CD4-positive, alpha-beta T cell (primary cell): Measurements from ENCODE around the gene ATL2. TPM values are rescaled to one million over a fixed set of nuclear protein-coding genes. Genes with fewer than 3 reads are reported as not detected.
A peak's percentile ranks its signal among the peaks of the same experiment; 100 is the strongest.

Experiments
- ATAC-seq: fragments of 200-7000 bp; cut with Tn5 transposase; one replicate; pipeline ENCODE4 v1.10.0; 2022; ENCODE audit warnings: mild to moderate bottlenecking; ENCODE audit not compliant: poor library complexity
- CTCF ChIA-PET: fragments of 350-600 bp; sonication (Branson Sonifier 250); formaldehyde crosslinking; loops from one replicate; lab custom pipeline; 2021; ENCODE audit warnings: antibody characterized with exemption, inconsistent platforms; lab: Charles Lee
- POLR2A ChIA-PET: fragments of 350-600 bp; sonication (Branson Sonifier 250); formaldehyde crosslinking; loops from one replicate; lab custom pipeline; 2021; ENCODE audit warnings: antibody characterized with exemption, inconsistent platforms; lab: Charles Lee
- DNase-seq, 14 experiments: peaks; one replicate each; pipeline ENCODE4 v3.0.0-alpha.2; 2013 to 2020; ENCODE audit warnings: mixed read lengths in 2 of 14
- H3K27ac ChIP-seq, 2 donors: one replicate each; pipeline versions ENCODE4 v1.5.1 to v1.7.0; 2013; ENCODE audit warnings: low read length in 2 of 2, low read depth in 1 of 2, mild to moderate bottlenecking in 1 of 2
- H3K27me3 ChIP-seq, 2 experiments: 1 replicate in 1 of 2; 2 replicates in 1 of 2; pipeline versions ENCODE4 v1.6.1 to v1.7.0; 2013; ENCODE audit warnings: low read length in 2 of 2, control low read depth in 1 of 2, mild to moderate bottlenecking in 1 of 2, moderate library complexity in 1 of 2; ENCODE audit not compliant: insufficient read depth in 2 of 2, control insufficient read depth in 1 of 2
- H3K36me3 ChIP-seq: one replicate; pipeline ENCODE4 v1.6.1; 2013; ENCODE audit warnings: low read length, control low read depth; ENCODE audit not compliant: insufficient read depth
- H3K4me1 ChIP-seq: one replicate; pipeline ENCODE4 v1.6.1; 2013; ENCODE audit warnings: low read length, control low read depth; ENCODE audit not compliant: insufficient read depth
- H3K4me3 ChIP-seq: one replicate; pipeline ENCODE4 v1.5.1; 2013; ENCODE audit warnings: mild to moderate bottlenecking, low read length, moderate library complexity
- H3K9me3 ChIP-seq, 2 experiments: 1 replicate in 1 of 2; 2 replicates in 1 of 2; pipeline versions ENCODE4 v1.6.1 to v1.7.0; 2013; ENCODE audit warnings: low read length in 2 of 2, mild to moderate bottlenecking in 2 of 2, control low read depth in 1 of 2, moderate library complexity in 1 of 2; ENCODE audit not compliant: control insufficient read depth in 1 of 2, insufficient read depth in 1 of 2
- H3K27ac Mint-ChIP-seq: one replicate; pipeline ENCODE4 v1.8.0; 2020; ENCODE audit warnings: mixed read lengths
- H3K27me3 Mint-ChIP-seq: one replicate; pipeline ENCODE4 v1.8.0; 2021; ENCODE audit warnings: mixed read lengths
- H3K36me3 Mint-ChIP-seq: one replicate; pipeline ENCODE4 v1.8.0; 2021; ENCODE audit warnings: low read depth, mixed read lengths
- H3K4me1 Mint-ChIP-seq: one replicate; pipeline ENCODE4 v1.8.0; 2021; ENCODE audit warnings: low read depth, mixed read lengths
- H3K4me3 Mint-ChIP-seq: one replicate; pipeline ENCODE4 v1.8.0; 2020; ENCODE audit warnings: mild to moderate bottlenecking, mixed read lengths
- H3K9me3 Mint-ChIP-seq: one replicate; pipeline ENCODE4 v1.8.0; 2020; ENCODE audit warnings: mixed read lengths
- CTCF ChIP-seq: fragments of 200-600 bp; IDR thresholded peaks from one replicate; pipeline ENCODE4 v1.8.0; 2022; ENCODE audit warnings: antibody characterized with exemption, mild to moderate bottlenecking
- intact Hi-C, 2 experiments: fragments of 100-400 bp; cut with DNase I in 1 of 2; cut with micrococcal nuclease in 1 of 2; formaldehyde crosslinking; loops; one replicate each; pipeline versions ENCODE4 v1.15.1 to v1.9.0; 2023 to 2025; cut with DNase I, micrococcal nuclease
- polyA plus RNA-seq, 2 donors: library from polyadenylated mRNA; unstranded; fragments of 120-200 nt; gene quantifications; one replicate each; pipeline ENCODE4 v1.2.1, GENCODE V29; 2013
- total RNA-seq, 174 experiments: library from RNA in 2 of 174; stranded (reverse) in 2 of 174; gene quantifications; one replicate each; pipeline ENCODE4 v1.2.3 and lab custom pipeline; 2021 to 2026

Gene ATL2
- total RNA-seq (10 to 100 TPM; 85.5 to 91.7 TPM), total RNA-seq (lab: John Stamatoyannopoulos, UW) (41.3 to 115 (median 73.0) reads per million in 172 experiments)
- polyA plus RNA-seq (2013, experiment 1 of 2): 25.6 TPM
- 30.9 TPM for polyA plus RNA-seq (2013, experiment 2 of 2)

GRCh38 chr2:38377050-38377828 lies at the start of gene ATL2:
Gene ATL2, minus strand, starts transcription at chr2:38377273. Its CDS starts 13 bp downstream, at chr2:38377260.
- ChIA-PET CTCF (interaction anchor here (0.9 to 3.2 kb wide), 6 partner anchors 11 to 62 kb away, joined by 3 to 11 read pairs (median 4); no protein-coding TSS in a partner anchor), POLR2A (interaction anchor here (0.6 to 2.9 kb wide), 11 partner anchors 11 to 1411 kb away, joined by 3 to 20 read pairs (median 4); partner anchors contain the start of genes RMDN2, SRSF7 and STRN)
- Mint-ChIP-seq H3K4me1 (peaks cover 83% of the 10 kb centered on the region), H3K9me3 (no peaks in the 10 kb centered on the region), H3K4me3 (peak within 1 kb of the TSS; percentile 99), H3K27me3 (no peaks in the 10 kb centered on the region), H3K27ac (peak within 1 kb of the TSS; percentile 95), H3K36me3 (peaks cover 24% of the 10 kb centered on the region)
- H3K36me3 ChIP-seq: no peaks in the 10 kb centered on the region
- peaks cover 38% of the 10 kb centered on the region for H3K4me1 ChIP-seq
- TF ChIP-seq CTCF: no peak
- no peaks in the 10 kb centered on the region for H3K27me3 ChIP-seq
- H3K4me3 ChIP-seq: peak within 1 kb of the TSS; percentile 75
- ATAC-seq (peak; percentile 75), DNase-seq (peak; percentile 87 to 97 (median 91))
- H3K9me3 ChIP-seq: no peaks in the 10 kb centered on the region
- peak within 1 kb of the TSS; percentile 59 to 75 for H3K27ac ChIP-seq
- intact Hi-C loops: loop anchor here (1.0 to 10.0 kb wide), 7 partner anchors 11 to 1412 kb away; partner anchors contain the start of genes CDC42EP3 (in 1 of the 2), GPATCH11 (in 1 of the 2), HEATR5B (in 1 of the 2) and SRSF7 (in 1 of the 2)

- no peaks in the 10 kb centered on the region for H3K4me1 ChIP-seq
- no peaks in the 10 kb centered on the region for H3K36me3 ChIP-seq
- no peak overlapping the region for H3K27ac Mint-ChIP-seq
- ATAC-seq (no peak), DNase-seq (no peak)
- no peak overlapping the region for H3K27ac ChIP-seq
- H3K27me3 ChIP-seq: no peaks in the 10 kb centered on the region
- CTCF ChIA-PET: no interaction called here
- no peaks in the 10 kb centered on the region for H3K9me3 Mint-ChIP-seq
- TF ChIP-seq CTCF: no peak
- H3K27me3 Mint-ChIP-seq: peaks cover 4% of the 10 kb centered on the region
- no peak overlapping the region for H3K4me3 ChIP-seq
- intact Hi-C loops: no loop called here
- no peak overlapping the region for H3K4me3 Mint-ChIP-seq
- H3K4me1 Mint-ChIP-seq: no peaks in the 10 kb centered on the region
- H3K36me3 Mint-ChIP-seq: no peaks in the 10 kb centered on the region
- H3K9me3 ChIP-seq: no peaks in the 10 kb centered on the region
- POLR2A ChIA-PET: no interaction called here
These were observed 46.7 kb upstream of the ATL2 start for GRCh38 chr2:38423763-38424162.

GRCh38 chr2:38421274-38422056 lies 44.4 kb upstream of the ATL2 start:
- intact Hi-C loops: no loop called here
- Mint-ChIP-seq H3K27ac (no peak overlapping the region), H3K4me1 (no peaks in the 10 kb centered on the region), H3K4me3 (no peak overlapping the region), H3K36me3 (no peaks in the 10 kb centered on the region), H3K27me3 (peaks cover 4% of the 10 kb centered on the region), H3K9me3 (no peaks in the 10 kb centered on the region)
- TF ChIP-seq CTCF: no peak
- Histone ChIP-seq H3K4me1 (no peaks in the 10 kb centered on the region), H3K27me3 (peaks cover 0 to 6% of the 10 kb centered on the region in 2 experiments), H3K4me3 (no peak overlapping the region), H3K27ac (no peak overlapping the region), H3K36me3 (no peaks in the 10 kb centered on the region), H3K9me3 (no peaks in the 10 kb centered on the region)
- no peak for DNase-seq
- ATAC-seq: no peak
- CTCF ChIA-PET: interaction anchor here (0.9 kb wide), 1 partner anchor 106 kb away, joined by 4 read pairs; no protein-coding TSS in a partner anchor
- POLR2A ChIA-PET: no interaction called here
